OCI-LY7 (cell line): ENCODE measurements around the gene PRAMEF12. TPM values are rescaled to one million over a fixed set of nuclear protein-coding genes. Genes with fewer than 3 reads are reported as not detected.

ENCODE experiments used
- BruUV-seq: library from RNA; stranded (reverse); fragments of 400-500 nt; replicated peaks from 2 replicates; lab custom pipeline; 2021; lab: Mats Ljungman, UMichigan
- CTCF ChIA-PET: fragments of 300-600 bp; sonication (Branson Sonifier 250); formaldehyde crosslinking; loops from one replicate; lab custom pipeline; 2022; ENCODE audit warnings: antibody characterized with exemption; ENCODE audit not compliant: unreplicated experiment; lab: Charles Lee
- POLR2A ChIA-PET: fragments of 300-600 bp; sonication (Branson Sonifier 250); formaldehyde crosslinking; loops from one replicate; lab custom pipeline; 2022; ENCODE audit warnings: antibody characterized with exemption; lab: Charles Lee
- DNase-seq: peaks from one replicate; pipeline ENCODE4 v3.0.0-alpha.2; 2015; ENCODE audit warnings: low spot score
- H2AFZ ChIP-seq: fragments of 200-600 bp; sonication (generic), shearing (Covaris generic); 2 replicates; pipeline ENCODE4 v1.6.1; 2014; ENCODE audit warnings: mild to moderate bottlenecking, antibody characterized with exemption, low read length, moderate library complexity
- H3K27ac ChIP-seq: fragments of 200-600 bp; sonication (generic); 2 replicates; pipeline ENCODE4 v1.5.1; 2014; ENCODE audit warnings: mixed run types, low read depth, mild to moderate bottlenecking, moderate library complexity, low read length, inconsistent platforms; ENCODE audit not compliant: poor library complexity, severe bottlenecking
- H3K36me3 ChIP-seq: fragments of 200-600 bp; sonication (generic); 2 replicates; pipeline ENCODE4 v1.6.1; 2014; ENCODE audit warnings: mild to moderate bottlenecking, antibody characterized with exemption, low read length, moderate library complexity, mixed read lengths; ENCODE audit not compliant: insufficient read depth
- H3K4me1 ChIP-seq: fragments of 200-600 bp; sonication (generic); 2 replicates; pipeline ENCODE4 v1.5.1; 2014; ENCODE audit warnings: mild to moderate bottlenecking, low read length; ENCODE audit not compliant: insufficient read depth, poor library complexity, severe bottlenecking
- H3K4me2 ChIP-seq: fragments of 200-600 bp; sonication (generic); 2 replicates; pipeline ENCODE4 v1.6.1; 2014; ENCODE audit warnings: mild to moderate bottlenecking, low read length
- H3K4me3 ChIP-seq: fragments of 200-600 bp; sonication (generic); 2 replicates; pipeline ENCODE4 v1.5.1; 2014; ENCODE audit warnings: mild to moderate bottlenecking, low read depth, low read length; ENCODE audit not compliant: poor library complexity, severe bottlenecking
- H3K79me2 ChIP-seq: fragments of 200-600 bp; sonication (generic); 2 replicates; pipeline ENCODE4 v1.6.1; 2016; ENCODE audit warnings: low read depth, mild to moderate bottlenecking, low read length, moderate library complexity, mixed read lengths; ENCODE audit not compliant: insufficient read depth
- H3K9me2 ChIP-seq: fragments of 200-600 bp; sonication (generic); 2 replicates; pipeline ENCODE4 v1.6.1; 2016; ENCODE audit warnings: mild to moderate bottlenecking, low read length, mixed read lengths; ENCODE audit not compliant: insufficient read depth
- H3K9me3 ChIP-seq: fragments of 200-600 bp; sonication (generic); 2 replicates; pipeline ENCODE4 v1.6.1; 2014; ENCODE audit warnings: mild to moderate bottlenecking, mixed run types, low read length, mixed read lengths
- H4K20me1 ChIP-seq: fragments of 200-600 bp; sonication (generic); 2 replicates; pipeline ENCODE4 v1.6.1; 2014; ENCODE audit warnings: mild to moderate bottlenecking, antibody characterized with exemption, low read length, moderate library complexity, mixed read lengths; ENCODE audit not compliant: insufficient read depth
- EZH2phosphoT487 ChIP-seq: fragments of 200-600 bp; sonication (generic); IDR thresholded peaks from 2 replicates; pipeline ENCODE4 v1.6.1; 2018; ENCODE audit warnings: low read depth, borderline replicate concordance, mild to moderate bottlenecking, mixed run types, antibody characterized with exemption, low read length, moderate library complexity, mixed read lengths
- intact Hi-C: fragments of 100-400 bp; cut with micrococcal nuclease; formaldehyde crosslinking; loops from one replicate; pipeline ENCODE4 v1.10.0; 2022; ENCODE audit not compliant: unreplicated experiment
- total RNA-seq, 2 experiments: library from RNA; depleted of rRNA in 1 of 2; stranded (reverse); fragments of >200 nt in 1 of 2; shearing (Covaris generic) in 1 of 2; gene quantifications; 2 replicates each; pipeline ENCODE4 v1.2.3, GENCODE V29; 2014 to 2022
- TF ChIP-seq, protein P1 (sequence below): fragments of 200-600 bp; sonication (generic); conservative IDR thresholded peaks from 2 replicates; pipeline ENCODE4 v1.5.1; 2014; ENCODE audit warnings: mild to moderate bottlenecking, antibody characterized with exemption, low read length, moderate library complexity, mixed read lengths

Gene PRAMEF12
- total RNA-seq, 2 experiments from 2014 or later: not detected

DNA sequence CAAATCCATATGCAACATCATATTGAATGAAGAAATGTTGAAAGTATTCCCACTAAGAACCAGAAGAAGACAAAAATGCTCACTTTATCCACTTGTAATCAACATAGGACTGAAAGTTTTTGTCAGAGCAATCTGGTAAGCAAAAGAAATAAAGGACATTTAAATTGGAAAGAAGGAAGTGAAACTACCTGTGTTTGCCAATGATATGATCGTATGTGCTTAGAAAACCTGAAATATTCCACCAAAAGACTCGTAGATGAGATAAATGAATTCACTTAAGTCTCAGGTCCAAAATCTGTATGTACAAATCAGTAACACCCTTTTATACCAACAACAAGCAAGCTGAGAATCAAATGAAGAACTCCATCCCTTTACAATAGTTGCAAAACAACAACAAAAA, 26.2 kb downstream of the PRAMEF12 start:
- H3K27ac ChIP-seq: no peak overlapping the region
- H3K4me2 ChIP-seq: no peak overlapping the region
- H3K4me3 ChIP-seq: no peak overlapping the region
- TF ChIP-seq EZH2phosphoT487: no peak
- TF ChIP-seq, protein P1, sequence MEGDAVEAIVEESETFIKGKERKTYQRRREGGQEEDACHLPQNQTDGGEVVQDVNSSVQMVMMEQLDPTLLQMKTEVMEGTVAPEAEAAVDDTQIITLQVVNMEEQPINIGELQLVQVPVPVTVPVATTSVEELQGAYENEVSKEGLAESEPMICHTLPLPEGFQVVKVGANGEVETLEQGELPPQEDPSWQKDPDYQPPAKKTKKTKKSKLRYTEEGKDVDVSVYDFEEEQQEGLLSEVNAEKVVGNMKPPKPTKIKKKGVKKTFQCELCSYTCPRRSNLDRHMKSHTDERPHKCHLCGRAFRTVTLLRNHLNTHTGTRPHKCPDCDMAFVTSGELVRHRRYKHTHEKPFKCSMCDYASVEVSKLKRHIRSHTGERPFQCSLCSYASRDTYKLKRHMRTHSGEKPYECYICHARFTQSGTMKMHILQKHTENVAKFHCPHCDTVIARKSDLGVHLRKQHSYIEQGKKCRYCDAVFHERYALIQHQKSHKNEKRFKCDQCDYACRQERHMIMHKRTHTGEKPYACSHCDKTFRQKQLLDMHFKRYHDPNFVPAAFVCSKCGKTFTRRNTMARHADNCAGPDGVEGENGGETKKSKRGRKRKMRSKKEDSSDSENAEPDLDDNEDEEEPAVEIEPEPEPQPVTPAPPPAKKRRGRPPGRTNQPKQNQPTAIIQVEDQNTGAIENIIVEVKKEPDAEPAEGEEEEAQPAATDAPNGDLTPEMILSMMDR: no peak
- no peak overlapping the region for H2AFZ ChIP-seq
- CTCF ChIA-PET: no interaction called here
- H3K79me2 ChIP-seq: no peaks in the 10 kb centered on the region
- no peaks in the 10 kb centered on the region for H3K9me3 ChIP-seq
- no peaks in the 10 kb centered on the region for H3K9me2 ChIP-seq
- POLR2A ChIA-PET: no interaction called here
- no peaks in the 10 kb centered on the region for H3K36me3 ChIP-seq
- no peak for DNase-seq
- no peaks in the 10 kb centered on the region for H3K4me1 ChIP-seq
- intact Hi-C loops: no loop called here
- BruUV-seq: no TSS peak
- no peaks in the 10 kb centered on the region for H4K20me1 ChIP-seq

DNA sequence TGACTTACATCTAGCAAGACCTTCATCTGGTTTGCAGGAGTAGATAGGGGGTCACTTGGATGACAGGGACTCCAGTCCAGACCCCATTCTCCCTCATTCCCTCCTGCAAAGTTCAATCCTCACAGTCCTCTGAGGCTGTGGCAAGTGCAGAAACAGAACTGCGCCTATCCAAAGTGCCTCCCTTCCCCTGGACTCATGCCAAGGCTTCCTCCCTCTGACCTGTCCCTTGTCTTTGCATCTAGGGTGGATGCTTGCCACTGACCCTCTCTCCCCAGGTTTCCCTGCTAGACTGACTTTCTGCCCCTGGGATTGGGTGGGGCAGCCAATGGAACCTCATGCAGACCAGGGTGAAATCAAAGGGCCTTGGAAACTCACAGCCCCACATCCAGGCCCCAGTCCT, 36.4 kb downstream of the PRAMEF12 start:
- H3K79me2 ChIP-seq: no peaks in the 10 kb centered on the region
- H3K4me1 ChIP-seq: no peaks in the 10 kb centered on the region
- no peaks in the 10 kb centered on the region for H3K36me3 ChIP-seq
- ChIA-PET CTCF (no interaction called here), POLR2A (no interaction called here)
- BruUV-seq: no TSS peak
- H3K27ac ChIP-seq: no peak overlapping the region
- intact Hi-C loops: no loop called here
- H3K9me2 ChIP-seq: no peaks in the 10 kb centered on the region
- H3K4me3 ChIP-seq: no peak overlapping the region
- H4K20me1 ChIP-seq: no peaks in the 10 kb centered on the region
- DNase-seq: no peak
- no peak for TF ChIP-seq EZH2phosphoT487
- TF ChIP-seq, protein P1: no peak
- no peaks in the 10 kb centered on the region for H3K9me3 ChIP-seq
- H3K4me2 ChIP-seq: no peak overlapping the region
- no peak overlapping the region for H2AFZ ChIP-seq

DNA sequence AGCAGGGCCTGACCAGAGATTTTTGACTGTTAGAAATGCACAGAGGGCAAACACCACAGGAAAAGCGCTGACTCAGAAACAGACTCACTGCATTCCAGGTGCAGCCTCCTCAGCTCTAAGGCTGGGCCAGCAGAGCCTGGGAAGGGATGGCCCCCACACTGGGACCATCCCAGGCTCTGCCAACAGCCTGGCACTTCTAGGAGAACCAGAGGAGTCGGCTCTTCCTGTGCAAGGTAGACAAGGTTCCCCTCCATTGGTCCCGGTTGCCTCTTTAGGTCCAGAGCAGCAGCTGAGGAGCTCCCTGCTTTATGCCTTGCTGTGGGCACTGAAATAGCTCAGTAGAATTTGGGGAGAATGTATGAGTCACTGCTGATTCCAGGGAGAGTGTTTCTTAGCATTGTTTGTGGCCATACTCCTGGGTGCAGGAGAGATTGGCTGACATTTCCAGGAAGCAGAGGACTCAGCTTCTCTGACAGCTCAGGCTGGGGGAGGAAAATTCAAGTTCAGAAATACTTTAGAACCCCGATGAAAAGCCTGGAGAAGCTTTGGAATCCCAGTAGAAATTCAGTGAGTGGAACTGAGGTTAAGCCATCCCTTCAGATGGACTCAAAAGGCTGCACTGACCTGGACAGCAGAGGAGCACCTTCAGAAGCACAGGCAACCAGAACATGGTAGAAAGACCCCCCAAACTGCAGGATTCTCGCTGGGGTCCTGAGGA, 37.3 kb downstream of the PRAMEF12 start:
- intact Hi-C loops: no loop called here
- no TSS peak for BruUV-seq
- no peak for TF ChIP-seq EZH2phosphoT487
- TF ChIP-seq, protein P1: no peak

More for the DNA sequence above, 37.3 kb downstream of the PRAMEF12 start:
- no peak for DNase-seq
- Histone ChIP-seq H3K4me3 (no peak overlapping the region), H2AFZ (no peak overlapping the region), H3K36me3 (no peaks in the 10 kb centered on the region), H3K4me2 (no peak overlapping the region), H3K79me2 (no peaks in the 10 kb centered on the region), H3K4me1 (no peaks in the 10 kb centered on the region), H3K9me2 (no peaks in the 10 kb centered on the region), H4K20me1 (no peaks in the 10 kb centered on the region), H3K27ac (no peak overlapping the region), H3K9me3 (no peaks in the 10 kb centered on the region)
- ChIA-PET CTCF (no interaction called here), POLR2A (no interaction called here)
